AG04450 (cell line): Measurements from ENCODE around the gene PIK3AP1. TPM values are rescaled to one million over a fixed set of nuclear protein-coding genes. Genes with fewer than 3 reads are reported as not detected.

Source experiments
- CTCF ChIA-PET: fragments of 300-600, 350-600 bp; formaldehyde crosslinking; extraction: SDS; loops from one replicate; lab custom pipeline; 2022; ENCODE audit warnings: antibody characterized with exemption, inconsistent platforms; lab: Charles Lee
- POLR2A ChIA-PET: fragments of 350-600 bp; formaldehyde crosslinking; extraction: SDS; loops from one replicate; lab custom pipeline; 2021; ENCODE audit warnings: antibody characterized with exemption, inconsistent platforms; lab: Yijun Ruan, JAX
- DNase-seq: peaks from one replicate; pipeline ENCODE4 v3.0.0-alpha.2; 2011; ENCODE audit warnings: low read depth, low spot score
- H3K27ac ChIP-seq: one replicate; pipeline ENCODE4 v1.5.1; 2012; ENCODE audit warnings: low read depth, low read length, control low read depth
- H3K27me3 ChIP-seq: one replicate; pipeline ENCODE4 v1.6.0; 2012; ENCODE audit warnings: low read length; ENCODE audit not compliant: control insufficient read depth, insufficient read depth
- H3K4me3 ChIP-seq: 2 replicates; pipeline ENCODE4 v1.5.1; 2011; ENCODE audit warnings: mild to moderate bottlenecking, low read depth, low read length, control low read depth
- H3K9me3 ChIP-seq: 2 replicates; pipeline ENCODE4 v1.5.1; 2012; ENCODE audit warnings: low read length; ENCODE audit not compliant: control insufficient read depth, insufficient read depth
- polyA plus RNA-seq: library from polyadenylated mRNA; depleted of rRNA; stranded (reverse); fragments of >200 nt; gene quantifications from 2 replicates; pipeline ENCODE4 v1.2.3, GENCODE V29; 2011
- TF ChIP-seq, protein P1 (sequence below): IDR thresholded peaks from 2 replicates; pipeline ENCODE4 v1.5.1; 2011; ENCODE audit warnings: low read depth, low read length, control low read depth, inconsistent platforms

The PIK3AP1 gene
- polyA plus RNA-seq, 1 experiment, result 0.05 TPM

DNA sequence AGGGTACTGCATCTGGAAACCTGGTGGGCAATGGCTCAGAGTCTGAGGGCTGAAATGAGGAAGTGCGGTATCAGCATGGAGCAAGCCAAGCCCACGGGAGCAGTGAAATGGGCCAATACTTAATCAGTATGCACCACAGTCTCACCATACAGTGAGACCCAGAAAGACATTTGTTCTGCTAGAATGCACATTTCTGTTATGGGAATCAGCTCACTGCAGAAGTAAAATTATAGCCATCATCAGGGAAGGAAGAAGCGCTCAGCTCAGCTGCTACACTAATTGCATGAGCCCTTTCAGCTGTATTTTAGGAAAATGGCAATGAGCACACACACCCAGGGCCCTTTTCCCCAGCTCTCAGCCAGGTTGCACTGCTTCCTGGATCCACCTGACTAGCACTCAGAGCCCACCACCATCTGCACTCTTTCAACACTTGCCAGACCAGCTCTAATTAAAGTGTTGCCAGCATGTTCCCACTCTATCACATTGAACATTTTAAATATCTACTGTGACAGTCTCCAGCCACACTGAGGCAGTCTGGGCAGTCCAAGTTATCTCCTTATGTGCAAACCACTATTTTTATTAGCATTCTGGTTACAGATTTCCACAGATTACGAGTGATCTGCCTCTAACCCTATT lies 44.2 kb upstream of the PIK3AP1 start:
- H3K9me3 ChIP-seq, result no peaks in the 10 kb centered on the region
- no peak for DNase-seq
- POLR2A ChIA-PET, result no interaction called here
- no peak overlapping the region for H3K4me3 ChIP-seq
- H3K27ac ChIP-seq, result no peak overlapping the region
- TF ChIP-seq, protein P1, sequence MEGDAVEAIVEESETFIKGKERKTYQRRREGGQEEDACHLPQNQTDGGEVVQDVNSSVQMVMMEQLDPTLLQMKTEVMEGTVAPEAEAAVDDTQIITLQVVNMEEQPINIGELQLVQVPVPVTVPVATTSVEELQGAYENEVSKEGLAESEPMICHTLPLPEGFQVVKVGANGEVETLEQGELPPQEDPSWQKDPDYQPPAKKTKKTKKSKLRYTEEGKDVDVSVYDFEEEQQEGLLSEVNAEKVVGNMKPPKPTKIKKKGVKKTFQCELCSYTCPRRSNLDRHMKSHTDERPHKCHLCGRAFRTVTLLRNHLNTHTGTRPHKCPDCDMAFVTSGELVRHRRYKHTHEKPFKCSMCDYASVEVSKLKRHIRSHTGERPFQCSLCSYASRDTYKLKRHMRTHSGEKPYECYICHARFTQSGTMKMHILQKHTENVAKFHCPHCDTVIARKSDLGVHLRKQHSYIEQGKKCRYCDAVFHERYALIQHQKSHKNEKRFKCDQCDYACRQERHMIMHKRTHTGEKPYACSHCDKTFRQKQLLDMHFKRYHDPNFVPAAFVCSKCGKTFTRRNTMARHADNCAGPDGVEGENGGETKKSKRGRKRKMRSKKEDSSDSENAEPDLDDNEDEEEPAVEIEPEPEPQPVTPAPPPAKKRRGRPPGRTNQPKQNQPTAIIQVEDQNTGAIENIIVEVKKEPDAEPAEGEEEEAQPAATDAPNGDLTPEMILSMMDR, result no peak
- CTCF ChIA-PET, result interaction anchor here (0.6 to 3.9 kb wide), 6 partner anchors 25 to 446 kb away, joined by 3 to 21 read pairs (median 4); no protein-coding TSS in a partner anchor
- peaks cover 4% of the 10 kb centered on the region for H3K27me3 ChIP-seq

DNA sequence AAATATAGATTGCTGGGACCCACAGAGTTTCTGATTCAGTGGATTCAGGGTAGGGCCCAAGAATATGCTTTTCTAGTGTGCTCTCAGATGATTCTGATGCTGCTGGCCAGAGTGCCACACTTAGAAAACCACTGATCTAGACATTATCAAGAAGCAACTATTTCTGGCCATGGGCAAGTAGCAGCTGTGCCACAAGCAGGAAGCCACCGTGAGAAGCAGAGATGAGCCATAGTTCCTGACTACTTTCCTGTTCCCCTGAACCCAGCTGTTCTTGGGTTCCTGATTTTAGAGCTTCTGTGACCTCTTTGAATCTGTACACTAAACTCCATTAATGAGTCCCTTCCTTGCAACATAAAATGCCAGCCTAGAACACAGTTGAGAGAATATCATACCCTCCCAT lies 38.1 kb upstream of the PIK3AP1 start:
- ChIA-PET CTCF (no interaction called here), POLR2A (no interaction called here)
- Histone ChIP-seq H3K9me3 (no peaks in the 10 kb centered on the region), H3K4me3 (no peak overlapping the region), H3K27ac (no peak overlapping the region), H3K27me3 (no peaks in the 10 kb centered on the region)
- TF ChIP-seq, protein P1, result no peak
- no peak for DNase-seq

DNA sequence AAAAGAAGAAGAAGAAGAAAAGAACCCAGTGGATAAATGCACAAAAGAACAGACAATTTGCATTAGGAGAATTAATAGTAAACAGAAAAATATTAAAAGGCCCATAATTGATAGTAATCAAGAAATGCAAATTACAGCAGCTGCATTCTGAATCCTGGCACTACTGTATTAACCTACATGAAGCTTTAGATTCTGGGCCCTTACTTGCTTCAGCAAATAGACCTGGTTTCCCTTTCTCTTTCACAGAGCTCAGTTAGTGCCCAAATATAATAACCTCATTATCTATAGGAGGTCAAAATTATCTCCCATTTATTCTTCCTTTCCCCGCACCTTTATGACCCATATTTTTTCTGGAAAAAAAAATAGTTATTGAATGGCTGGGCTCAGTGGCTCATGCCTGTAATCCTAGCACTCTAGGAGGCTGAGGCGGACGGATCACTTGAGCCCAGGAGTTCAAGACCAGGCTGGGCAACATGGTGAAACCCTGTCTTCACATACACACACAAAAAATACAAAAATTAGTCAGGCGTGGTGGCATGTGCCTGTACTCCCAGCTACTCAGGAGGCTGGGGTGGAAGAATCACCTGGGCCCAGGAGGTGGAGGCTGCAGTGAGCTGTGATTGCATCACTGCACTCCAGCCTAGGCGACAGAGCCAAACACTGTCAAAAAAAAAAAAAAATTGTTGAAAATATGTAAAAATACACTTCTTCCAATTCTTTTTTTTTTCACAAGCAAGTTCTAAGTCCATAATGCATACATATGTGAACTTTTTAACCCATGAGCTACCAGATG lies 36.0 kb upstream of the PIK3AP1 start:
- Histone ChIP-seq H3K27ac (no peak overlapping the region), H3K27me3 (no peaks in the 10 kb centered on the region), H3K9me3 (no peaks in the 10 kb centered on the region; the same call in 1 of the 2 replicates), H3K4me3 (no peak overlapping the region)
- DNase-seq, result no peak
- TF ChIP-seq, protein P1, result no peak
- POLR2A ChIA-PET, result no interaction called here
- CTCF ChIA-PET, result interaction anchor here (1.5 kb wide), 1 partner anchor 116 kb away, joined by 3 read pairs; no protein-coding TSS in a partner anchor

DNA sequence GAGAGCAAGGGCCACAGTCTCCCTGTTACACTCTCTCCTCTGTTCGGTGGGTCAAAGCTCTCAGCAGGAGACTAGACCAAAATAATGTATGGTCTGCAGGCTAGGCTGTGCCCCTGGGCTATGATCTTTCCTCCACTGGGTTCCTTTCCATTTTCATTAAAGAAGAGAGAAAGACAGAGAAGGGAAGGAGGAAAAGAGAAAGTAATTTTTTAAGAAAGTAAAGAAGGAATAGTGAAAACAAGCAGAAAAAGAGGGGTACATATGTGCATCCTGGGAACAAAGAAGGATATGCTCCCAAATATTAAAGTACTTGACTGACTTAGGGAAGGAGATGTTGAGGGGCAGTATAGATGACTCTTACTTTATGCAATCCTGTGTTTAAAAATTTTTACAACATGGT lies 33.6 kb upstream of the PIK3AP1 start:
- CTCF ChIA-PET, result interaction anchor here (1.3 kb wide), 1 partner anchor 9 kb away, joined by 3 read pairs; no protein-coding TSS in a partner anchor
- POLR2A ChIA-PET, result no interaction called here
- H3K9me3 ChIP-seq, result no peaks in the 10 kb centered on the region; the same call in 1 of the 2 replicates

More for the DNA sequence above, 33.6 kb upstream of the PIK3AP1 start:
- TF ChIP-seq, protein P1, result no peak
- no peaks in the 10 kb centered on the region for H3K27me3 ChIP-seq
- H3K4me3 ChIP-seq, result no peak overlapping the region
- no peak for DNase-seq
- H3K27ac ChIP-seq, result no peak overlapping the region
